SIG-M5 treated with dmso at 0.1 percent for 504 hours (cell line): ENCODE results near the gene PARD6G.

Experiments
- DNase-seq: peaks from one replicate; lab custom pipeline; 2025; ENCODE audit not compliant: unreplicated experiment; lab: John Stamatoyannopoulos, UW

PARD6G gene

DNA sequence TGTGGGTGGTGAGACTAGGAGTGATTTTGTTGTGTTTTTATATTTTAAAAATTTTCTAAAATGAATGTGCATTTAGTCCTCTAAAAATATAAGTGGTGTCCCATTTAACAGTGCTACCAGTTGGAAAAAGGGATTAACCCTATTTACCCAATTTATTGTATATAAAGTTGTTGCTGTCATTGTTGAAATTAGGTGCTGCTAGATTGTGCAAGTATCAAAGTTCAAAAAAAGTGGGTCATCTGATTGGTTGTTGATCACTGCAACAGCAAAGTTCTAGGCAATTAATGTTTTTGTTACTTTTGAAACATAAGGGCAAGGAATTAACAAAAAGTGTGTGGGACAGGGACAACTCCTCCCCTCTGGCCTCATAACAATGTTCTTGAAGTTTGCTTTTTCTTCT, 97.6 kb downstream of the PARD6G start:
- DNase-seq: no peak

GRCh38 chr18:80148326-80149199, 98.8 kb downstream of the PARD6G start:
- DNase-seq: peak; percentile 61

GRCh38 chr18:80147418-80148325, 99.6 kb downstream of the PARD6G start:
- DNase-seq: peak; percentile 86

GRCh38 chr18:80147037-80147417, 100.3 kb downstream of the PARD6G start:
- DNase-seq: no peak

DNA sequence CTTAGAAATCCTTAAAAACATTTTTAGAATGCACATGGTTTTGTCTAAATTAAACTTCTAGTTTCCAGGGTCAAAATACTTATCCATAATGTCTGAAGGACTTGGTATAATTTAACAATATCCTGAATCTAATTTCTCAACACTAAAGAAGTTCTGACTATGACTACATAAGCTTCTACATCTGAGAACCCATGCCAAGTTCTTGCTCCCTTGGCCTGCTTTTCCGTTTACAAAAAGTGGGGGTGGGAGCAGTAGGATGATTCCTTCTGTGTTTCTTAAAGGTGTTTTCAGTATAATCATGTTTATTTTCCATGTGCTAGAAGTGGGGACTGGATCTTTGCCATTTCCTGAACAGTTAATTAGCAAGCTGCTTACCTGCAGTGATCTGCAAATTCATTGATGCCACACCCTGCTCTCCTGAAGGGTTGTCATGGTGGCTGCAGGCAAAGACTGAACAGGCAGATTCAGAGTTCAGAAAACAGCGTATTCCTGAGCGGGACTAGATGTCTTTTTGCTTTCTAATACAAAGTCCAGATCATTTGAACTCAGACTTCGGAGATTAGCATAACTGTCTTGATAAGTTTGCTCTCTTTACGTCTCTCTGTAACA, 102.0 kb downstream of the PARD6G start:
- DNase-seq: no peak

DNA sequence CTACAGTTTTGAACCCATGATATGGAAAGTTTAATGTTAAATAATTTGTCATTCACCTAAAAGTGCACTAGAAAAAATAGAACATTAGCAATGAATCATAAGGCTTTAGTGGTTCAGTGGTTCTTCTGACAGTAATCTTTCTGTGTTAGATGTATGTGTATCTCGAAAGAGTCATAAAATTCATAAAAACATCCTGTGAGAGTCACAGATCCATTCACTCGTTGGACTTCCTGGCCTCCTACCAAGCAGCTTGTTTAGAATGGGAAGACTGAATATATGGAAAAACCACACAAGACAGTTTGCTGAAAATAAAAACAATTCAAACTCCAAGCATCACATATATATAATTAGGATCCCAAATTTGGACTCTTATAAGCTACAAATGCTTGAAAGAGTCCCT, 103.4 kb downstream of the PARD6G start:
- DNase-seq: no peak

DNA sequence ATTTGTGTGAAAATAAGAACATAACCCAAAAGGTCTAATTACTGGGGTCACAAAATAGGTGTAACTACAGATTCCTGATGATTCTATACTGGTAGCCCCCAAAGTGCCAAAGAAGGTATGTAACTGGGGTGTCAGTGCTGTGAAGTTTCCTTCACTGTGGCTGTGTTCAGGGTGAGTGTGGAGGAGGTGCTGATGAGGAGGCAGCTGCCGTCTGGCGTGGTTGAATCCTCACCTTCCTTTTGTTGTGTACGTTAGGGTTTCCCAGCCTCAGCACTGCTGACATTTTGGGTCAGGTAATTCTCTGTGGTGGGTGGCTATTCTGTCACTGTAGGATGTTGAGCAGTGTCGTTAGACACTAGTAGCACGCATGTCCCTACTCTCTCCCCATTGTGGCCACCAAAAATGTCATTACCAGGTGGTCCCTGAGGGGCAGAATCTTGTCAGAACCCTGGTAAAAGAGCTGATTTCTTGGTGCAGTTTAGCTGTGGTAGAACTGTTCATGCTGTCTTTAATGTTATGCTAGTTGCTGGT, 106.8 kb downstream of the PARD6G start:
- DNase-seq: no peak

DNA sequence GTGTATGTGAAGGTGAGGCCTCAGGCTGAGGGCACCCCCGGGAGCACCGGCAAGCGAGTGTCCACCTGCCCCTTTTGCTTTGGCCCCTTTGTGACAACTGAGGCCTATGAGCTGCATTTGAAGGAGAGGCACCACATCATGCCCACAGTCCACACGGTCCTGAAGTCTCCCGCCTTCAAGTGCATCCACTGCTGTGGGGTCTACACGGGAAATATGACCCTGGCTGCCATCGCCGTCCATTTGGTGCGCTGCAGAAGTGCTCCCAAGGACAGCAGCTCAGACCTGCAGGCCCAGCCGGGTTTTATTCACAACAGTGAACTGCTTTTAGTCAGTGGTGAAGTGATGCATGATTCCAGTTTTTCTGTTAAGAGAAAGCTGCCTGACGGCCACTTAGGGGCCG, 109.3 kb downstream of the PARD6G start:
- DNase-seq: no peak

GRCh38 chr18:80137137-80137536, 110.2 kb downstream of the PARD6G start:
- DNase-seq: no peak

DNA sequence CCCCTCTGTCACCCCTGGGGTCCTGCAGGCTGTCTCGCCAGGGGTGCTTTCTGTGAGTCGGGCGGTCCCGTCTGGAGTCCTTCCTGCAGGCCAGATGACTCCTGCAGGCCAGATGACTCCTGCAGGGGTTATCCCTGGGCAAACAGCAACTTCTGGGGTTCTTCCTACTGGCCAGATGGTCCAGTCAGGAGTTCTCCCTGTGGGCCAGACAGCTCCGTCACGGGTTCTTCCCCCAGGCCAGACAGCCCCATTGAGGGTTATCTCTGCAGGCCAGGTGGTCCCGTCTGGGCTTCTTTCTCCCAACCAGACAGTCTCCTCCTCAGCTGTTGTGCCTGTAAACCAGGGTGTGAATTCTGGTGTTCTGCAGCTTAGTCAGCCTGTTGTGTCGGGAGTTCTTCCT, 110.6 kb downstream of the PARD6G start:
- no peak for DNase-seq

GRCh38 chr18:80135136-80135535, 112.2 kb downstream of the PARD6G start:
- no peak for DNase-seq

DNA sequence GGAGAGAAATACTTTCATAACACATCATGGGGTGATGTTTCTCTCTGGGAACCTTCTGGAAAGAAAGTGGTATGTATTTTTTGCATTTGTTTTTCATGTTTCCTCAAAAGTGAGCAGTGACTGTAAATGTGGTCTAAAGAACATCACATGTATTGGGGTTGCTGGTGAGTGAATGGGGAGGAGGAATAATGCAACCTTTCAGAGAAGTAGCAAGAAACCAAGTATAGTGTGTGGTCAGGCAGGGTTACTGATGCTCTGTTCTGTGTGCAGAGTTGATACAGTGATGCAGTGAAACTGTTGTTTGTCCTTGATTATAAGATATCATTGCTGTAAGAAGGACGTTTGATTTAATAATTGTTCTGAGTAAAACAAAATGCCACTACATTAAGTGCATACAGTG, 114.2 kb downstream of the PARD6G start:
- no peak for DNase-seq

DNA sequence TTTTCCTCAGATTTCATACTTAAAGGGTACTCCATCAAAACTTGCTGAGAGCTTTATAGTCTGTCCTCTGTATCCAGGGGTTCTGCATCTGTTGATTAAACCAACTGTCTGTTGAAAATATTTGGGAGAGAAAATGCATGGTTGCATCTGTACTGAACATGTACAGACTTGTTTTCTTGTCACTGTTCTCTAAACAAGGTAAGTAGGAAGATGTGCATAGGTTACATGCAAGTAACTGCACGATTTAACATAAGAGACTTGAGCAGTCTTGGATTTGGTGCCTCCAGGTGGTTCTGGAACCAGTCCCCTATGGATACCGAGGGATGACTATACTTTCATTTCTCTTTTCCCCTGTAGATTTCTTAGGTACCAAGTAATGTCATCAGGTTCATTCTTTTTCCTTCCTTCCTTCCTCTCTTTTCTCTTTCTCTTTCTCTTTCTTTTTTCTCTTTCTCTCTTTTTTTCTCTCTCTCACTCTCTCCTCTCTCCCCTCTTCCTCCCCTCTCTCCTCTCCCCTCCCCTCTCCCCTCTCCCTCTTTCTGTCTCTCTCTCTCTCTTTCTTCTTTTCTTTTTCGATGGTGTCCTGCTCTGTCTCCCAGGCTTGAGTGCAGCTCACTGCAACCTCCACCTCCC, 115.0 kb downstream of the PARD6G start:
- no peak for DNase-seq

DNA sequence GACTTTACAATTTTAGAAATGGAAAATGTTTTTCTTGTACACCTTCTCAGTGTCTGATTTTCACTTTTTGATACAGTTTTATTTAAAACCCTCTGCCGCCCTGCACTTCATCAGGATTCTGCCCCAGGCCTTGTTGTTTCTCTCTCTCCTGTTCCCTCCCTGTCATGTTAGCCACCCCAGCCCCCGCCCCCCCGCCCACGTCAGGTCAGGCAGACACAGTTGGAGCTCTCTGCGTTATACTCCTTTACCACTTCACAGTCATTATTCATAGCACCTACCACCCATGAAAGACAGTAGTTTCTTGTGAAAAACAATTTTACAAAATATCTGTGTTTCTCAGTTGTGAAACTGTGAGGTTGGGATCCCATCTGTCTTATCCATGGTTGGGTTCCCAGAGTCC, 116.8 kb downstream of the PARD6G start:
- DNase-seq: no peak

DNA sequence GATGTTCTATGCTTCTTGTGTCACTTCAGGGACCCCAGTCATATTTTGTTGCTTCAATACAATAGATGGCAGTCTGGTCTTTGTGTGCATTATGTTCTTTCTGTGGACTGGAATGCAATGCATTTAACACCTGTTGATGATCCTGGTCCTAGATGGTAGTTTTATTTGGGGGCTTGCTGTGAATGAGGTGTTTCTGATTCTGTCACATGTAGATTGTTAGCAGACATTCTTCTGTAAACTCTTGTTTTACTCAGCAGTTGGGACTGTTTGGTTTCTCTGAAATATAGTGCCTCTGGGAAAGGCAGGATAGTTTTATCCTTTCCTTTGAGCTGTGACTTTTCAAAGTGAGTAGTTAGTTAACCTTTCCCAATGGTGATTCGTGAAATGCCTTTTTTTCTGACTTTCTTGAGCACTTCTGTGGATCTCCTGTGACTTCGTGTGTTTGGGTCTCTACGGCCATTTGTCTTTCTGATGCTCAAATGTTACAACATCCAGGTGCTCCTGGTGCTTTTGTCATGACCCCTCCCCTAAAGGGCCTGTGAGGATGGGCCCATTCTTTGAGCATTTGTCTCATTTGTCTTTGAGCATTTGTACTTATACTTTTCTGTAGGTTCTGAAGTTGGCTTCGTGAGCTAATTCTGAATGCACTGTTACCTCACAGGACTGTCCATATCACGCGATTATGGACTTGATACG, 117.5 kb downstream of the PARD6G start:
- DNase-seq: no peak

GRCh38 chr18:80127635-80128034, 119.7 kb downstream of the PARD6G start:
- no peak for DNase-seq

DNA sequence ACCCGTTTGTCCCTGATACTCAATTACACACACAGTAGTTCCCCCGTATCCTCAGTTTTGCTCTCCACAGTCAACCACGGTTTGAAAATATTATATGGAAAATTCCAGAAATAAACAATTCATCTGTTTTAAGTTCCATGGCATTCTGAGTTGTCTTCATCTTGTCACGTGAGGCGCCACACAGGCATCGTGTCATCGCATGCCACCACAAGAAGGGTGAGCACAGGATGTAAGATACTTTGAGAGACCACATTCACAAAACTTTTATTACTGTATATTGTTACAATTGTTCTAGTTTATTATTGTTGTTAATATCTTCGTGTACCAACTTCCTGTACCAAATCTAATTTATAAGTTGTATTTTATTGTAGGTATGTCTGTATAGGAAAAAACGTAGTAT, 120.5 kb downstream of the PARD6G start:
- DNase-seq: no peak

- DNase-seq: no peak
These were observed 123.2 kb downstream of the PARD6G start for GRCh38 chr18:80124131-80124530.

GRCh38 chr18:80120932-80121331, 126.4 kb downstream of the PARD6G start:
- DNase-seq: no peak

DNA sequence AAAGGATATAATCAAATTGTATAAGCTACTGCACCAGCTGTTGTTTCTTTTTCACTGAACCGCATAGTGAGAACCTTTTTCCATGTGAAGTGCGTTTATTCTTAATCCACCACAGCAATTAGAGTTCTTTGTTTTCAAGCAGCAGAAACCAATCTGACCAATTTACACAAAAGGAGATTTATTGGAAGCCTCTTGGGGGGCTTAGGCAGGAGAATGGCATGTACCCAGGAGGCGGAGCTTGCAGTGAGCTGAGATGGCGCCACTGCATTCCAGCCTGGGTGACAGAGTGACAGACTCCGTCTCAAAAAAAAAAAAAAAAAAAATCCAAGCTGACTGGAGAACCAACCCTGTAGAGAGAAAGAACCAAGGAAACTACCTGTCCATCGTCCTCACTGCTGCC, 128.2 kb downstream of the PARD6G start:
- DNase-seq: no peak
